Stimulated activated CD4-positive, alpha-beta T cell treated with anti-CD3 and anti-CD28 coated beads, TNF-alpha, amount 100 ng/mL, for 1 hour (primary cell): ENCODE measurements around the gene CDH5.

ENCODE experiments used
- DNase-seq, 3 donors: peaks; one replicate each; pipeline ENCODE4 v3.0.0-alpha.2; 2020; ENCODE audit warnings: low read depth in 3 of 3, low spot score in 1 of 3

CDH5 gene

GRCh38 chr16:66354034-66354909, 12.2 kb upstream of the CDH5 start:
- DNase-seq: no peak

GRCh38 chr16:66355526-66355925, 11.0 kb upstream of the CDH5 start:
- no peak for DNase-seq

GRCh38 chr16:66357523-66357928, 9.0 kb upstream of the CDH5 start:
- DNase-seq: no peak

GRCh38 chr16:66358231-66358630, 8.3 kb upstream of the CDH5 start:
- no peak for DNase-seq

- DNase-seq: no peak
Observed at GRCh38 chr16:66359012-66359411, 7.5 kb upstream of the CDH5 start.

- DNase-seq: no peak
Observed at GRCh38 chr16:66359811-66360608, 6.5 kb upstream of the CDH5 start.

- no peak for DNase-seq
Observed at GRCh38 chr16:66360624-66361324, 5.7 kb upstream of the CDH5 start.

GRCh38 chr16:66361604-66362135, 4.8 kb upstream of the CDH5 start:
- DNase-seq: no peak

- DNase-seq: no peak
Observed at GRCh38 chr16:66363211-66363777, 3.2 kb upstream of the CDH5 start.

- no peak for DNase-seq
Observed at GRCh38 chr16:66364117-66364958, 2.2 kb upstream of the CDH5 start.

- DNase-seq: no peak
Observed at GRCh38 chr16:66364959-66365306, 1.6 kb upstream of the CDH5 start.

- DNase-seq: no peak
Observed at GRCh38 chr16:66365651-66366050, 840 bp upstream of the CDH5 start.

GRCh38 chr16:66367968-66368891, 1.7 kb downstream of the CDH5 start:
- no peak for DNase-seq

- DNase-seq: no peak
Observed at GRCh38 chr16:66369055-66369592, 2.6 kb downstream of the CDH5 start.

- DNase-seq: no peak
Observed at GRCh38 chr16:66370786-66371684, 4.5 kb downstream of the CDH5 start.

GRCh38 chr16:66372078-66372897, 5.8 kb downstream of the CDH5 start:
- no peak for DNase-seq

GRCh38 chr16:66372898-66373155, 6.3 kb downstream of the CDH5 start:
- DNase-seq: no peak
